Measurements from ENCODE around the gene NELL1.
"Not testable (repeated sequence)": the region's sequence is repeated elsewhere in the genome, so short reads cannot be mapped to it uniquely, and the experiment has no call there.

Gene NELL1

DNA sequence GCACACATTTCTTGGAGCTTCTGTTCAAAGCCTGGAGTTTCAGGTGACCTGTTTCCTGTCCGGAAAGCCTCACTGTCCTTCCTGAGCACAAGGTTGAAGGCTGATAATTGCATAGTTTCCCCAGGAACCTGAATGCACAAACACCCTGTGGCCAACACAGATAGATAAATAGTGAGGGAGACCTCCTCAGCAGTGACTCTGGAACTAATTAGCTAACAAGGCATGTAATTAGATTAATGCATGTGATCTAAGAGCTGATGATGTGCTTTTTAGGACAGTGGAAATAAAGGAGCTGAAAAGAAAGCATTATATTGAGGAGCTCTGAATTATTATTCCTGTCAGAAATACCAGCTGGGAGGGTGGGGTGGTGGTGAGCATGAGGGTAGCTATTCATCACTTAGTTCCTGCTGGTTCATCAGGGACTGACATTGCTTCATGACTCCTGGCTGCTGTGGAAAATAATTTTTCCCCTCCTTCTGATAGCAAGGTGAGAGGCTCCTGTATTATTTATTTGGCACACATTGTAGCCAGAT is 101.1 kb downstream of the NELL1 start:
- DNase-seq (ENCODE audit: low read depth) = no peak

DNA sequence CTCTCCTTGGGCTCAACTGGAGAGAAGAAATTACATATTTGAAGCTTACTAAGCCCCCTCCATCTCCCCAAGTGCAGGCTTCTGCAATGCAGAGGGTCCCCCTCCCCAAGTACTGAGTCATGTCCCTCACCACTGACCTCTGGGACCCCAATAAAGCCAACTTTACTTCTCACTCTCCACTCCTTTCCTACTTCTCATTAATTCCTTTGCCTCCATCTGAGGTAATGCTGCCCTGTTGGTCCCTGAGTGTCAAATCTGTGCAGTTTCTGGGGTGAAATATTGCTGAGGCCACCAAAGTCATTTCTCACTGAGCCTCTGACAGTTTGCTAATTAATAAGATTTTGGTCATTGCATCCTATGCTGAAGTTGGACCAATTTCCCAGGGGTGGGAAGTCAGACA is 101.6 kb downstream of the NELL1 start:
- no peak for DNase-seq (ENCODE audit: low read depth)

DNA sequence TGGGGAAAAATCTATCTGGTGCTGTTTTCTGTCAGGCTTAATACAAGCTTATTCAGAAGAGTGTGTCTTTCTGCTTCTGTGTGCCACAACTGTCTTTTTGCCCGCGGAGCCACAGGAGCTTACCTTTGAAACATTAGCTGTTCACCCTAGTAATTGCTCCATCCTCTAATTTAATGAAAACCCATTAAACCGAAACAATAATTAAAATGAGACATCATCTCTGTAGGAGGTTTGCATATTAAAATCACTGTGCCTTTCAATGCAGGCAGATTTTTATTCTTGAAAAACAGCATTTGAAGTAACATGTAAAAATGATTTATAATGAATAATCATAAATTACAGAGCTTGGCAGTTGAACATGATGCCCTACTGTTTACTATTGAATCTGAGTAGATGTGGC is 102.3 kb downstream of the NELL1 start:
- no peak for DNase-seq (ENCODE audit: low read depth)

DNA sequence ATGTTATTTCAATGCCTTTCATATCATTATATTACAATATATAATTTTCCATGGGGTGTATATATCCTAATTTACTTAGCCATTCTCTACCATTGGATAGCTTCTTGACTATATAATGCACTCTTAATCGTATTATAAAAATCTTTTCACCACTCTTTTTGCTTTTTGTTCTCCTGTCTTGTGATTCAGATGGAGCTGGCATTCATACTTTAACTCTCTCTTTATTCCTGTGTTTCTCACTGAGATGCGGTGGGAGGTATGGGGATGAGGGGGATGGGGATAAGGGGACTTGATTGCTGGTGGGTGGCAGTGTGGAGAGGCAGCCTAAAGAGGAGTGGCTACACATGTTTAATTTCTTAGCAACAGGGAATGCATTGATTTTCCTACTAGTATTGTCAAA is 105.9 kb downstream of the NELL1 start:
- DNase-seq (ENCODE audit: low read depth) = no peak

DNA sequence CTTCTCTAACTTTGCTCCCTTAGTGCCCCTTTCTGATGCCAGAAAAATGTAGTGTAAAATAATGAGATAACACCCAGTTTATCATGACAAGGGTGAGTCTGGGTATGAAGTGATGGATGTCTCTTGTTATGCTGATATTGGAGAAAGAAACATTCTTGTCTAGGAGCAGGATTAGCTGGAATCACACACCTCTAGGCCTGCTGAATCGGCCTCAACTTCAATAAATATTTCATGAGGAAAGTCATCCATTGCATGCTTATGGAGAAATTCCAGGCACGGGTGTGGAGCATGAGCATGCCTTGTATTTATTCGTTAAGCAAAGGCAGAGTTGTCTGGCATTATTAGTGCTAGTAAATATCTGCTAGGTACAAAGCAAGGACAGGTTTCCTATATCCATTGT is 113.4 kb downstream of the NELL1 start:
- DNase-seq (ENCODE audit: low read depth) = no peak

DNA sequence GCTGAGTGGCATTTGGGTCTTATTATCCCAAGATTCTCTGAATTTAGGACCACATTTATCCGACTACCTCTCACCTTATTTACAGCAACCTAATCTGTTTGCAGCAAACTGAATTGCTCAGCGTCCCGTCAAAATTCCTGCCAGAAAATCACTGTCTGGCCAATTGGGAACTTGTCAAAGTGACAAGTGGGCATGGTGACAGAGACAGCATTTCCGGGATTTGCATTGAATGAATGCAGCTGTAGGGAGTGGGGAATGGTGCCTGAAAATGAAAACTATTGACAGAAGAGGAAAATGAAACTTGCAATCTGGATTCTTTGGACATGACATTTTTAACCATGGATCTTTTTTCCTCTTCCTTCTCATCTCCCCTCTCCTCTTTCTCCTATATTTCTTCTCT is 113.8 kb downstream of the NELL1 start:
- DNase-seq (ENCODE audit: low read depth) = no peak

DNA sequence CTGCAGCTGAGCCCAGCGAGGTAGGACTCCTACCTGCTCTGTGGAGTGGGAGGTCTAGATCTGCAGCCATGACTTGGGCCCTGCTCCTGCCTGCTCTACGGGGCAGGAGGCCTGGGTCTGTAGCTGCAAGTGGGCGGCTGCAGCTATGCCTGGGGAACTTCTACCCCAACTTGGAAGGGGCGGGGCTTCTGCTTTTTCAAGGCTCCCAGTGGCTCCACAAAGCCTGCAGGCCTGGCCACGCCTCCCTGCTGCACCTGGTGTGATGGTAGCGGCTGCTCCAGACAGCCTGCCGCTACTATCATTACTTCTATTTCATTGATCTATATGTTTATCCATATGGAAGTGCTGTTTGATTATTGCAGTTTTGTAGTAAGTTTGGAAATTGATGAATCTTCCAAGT is 121.2 kb downstream of the NELL1 start:
- no peak for DNase-seq (ENCODE audit: low read depth)

DNA sequence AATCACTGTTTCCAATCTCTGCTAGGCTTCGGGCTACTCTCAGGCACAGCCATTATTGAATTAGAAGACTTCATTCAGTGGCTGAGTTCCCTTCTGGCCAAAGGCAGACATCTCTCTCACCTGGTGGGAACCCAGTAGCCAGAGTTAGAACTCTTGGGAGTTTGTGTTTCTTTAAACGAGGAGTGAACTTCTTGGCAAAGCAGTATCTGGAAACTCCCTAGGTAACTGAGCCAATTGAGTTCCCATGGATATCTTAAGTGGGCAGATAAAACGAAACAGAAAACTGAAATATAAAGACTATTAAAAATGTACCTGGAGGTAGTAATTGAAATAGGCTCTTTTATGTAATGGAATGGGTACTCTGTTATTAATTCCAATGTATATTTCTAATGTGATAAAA is 125.6 kb downstream of the NELL1 start:
- DNase-seq (ENCODE audit: low read depth) = no peak

DNA sequence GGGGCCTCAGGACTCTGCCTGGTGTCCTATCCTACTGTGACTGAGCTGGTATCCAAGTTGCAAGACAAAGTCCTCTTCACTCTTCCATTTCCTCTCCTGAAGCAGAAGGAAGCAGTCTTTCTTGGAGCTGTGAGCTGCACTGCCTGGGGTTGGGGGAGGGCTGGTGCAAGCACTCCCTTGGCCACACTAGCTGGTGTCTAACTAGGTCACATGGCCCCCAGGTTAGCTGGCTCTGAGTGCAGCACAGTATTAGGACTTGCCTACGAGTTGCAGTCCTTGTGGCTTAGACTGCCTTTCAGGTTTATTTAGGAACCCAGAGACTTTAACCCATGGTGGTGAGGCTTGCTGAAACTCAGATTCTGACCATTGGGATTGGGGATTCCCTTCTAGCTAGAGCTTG is 138.9 kb downstream of the NELL1 start:
- DNase-seq (ENCODE audit: low read depth) = no peak

DNA sequence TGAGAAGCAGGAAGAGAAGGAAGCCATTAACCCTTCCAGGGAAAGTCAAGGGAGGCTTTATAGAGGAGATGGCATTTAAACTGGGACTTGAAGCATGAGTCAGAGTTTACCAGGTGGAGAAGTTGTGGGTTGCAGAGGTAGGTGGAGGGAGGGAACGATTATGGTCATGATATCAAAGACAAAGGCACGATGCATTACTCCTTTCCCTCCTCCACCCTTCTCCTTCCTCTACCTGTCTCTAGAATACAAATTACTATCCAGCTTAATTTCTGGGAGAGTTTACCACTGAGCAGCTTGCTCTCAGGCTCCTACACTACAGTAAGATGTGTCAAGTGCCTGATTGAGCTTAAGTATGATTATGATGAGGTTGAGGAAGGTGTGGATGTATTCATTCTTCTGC is 151.7 kb downstream of the NELL1 start:
- DNase-seq (ENCODE audit: low read depth) = no peak

DNA sequence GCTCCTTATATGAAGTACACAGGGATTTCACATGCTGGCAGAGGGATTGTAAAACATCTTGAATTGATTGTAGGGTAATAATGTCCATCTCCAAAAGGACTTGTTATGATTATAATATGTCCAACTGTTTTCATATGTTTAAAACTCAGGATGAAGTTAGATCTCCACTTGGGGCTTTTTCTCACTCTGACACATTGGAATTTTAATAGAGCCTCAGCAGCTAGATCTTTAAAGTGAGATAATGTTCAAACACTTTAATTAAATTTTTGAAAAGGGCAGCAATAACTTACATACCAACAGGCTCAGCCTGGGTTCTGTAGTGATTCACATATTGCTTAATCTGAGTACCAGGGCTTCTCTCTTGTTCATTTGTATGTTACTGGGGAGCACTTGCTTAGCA is 152.1 kb downstream of the NELL1 start:
- no peak for DNase-seq (ENCODE audit: low read depth)

DNA sequence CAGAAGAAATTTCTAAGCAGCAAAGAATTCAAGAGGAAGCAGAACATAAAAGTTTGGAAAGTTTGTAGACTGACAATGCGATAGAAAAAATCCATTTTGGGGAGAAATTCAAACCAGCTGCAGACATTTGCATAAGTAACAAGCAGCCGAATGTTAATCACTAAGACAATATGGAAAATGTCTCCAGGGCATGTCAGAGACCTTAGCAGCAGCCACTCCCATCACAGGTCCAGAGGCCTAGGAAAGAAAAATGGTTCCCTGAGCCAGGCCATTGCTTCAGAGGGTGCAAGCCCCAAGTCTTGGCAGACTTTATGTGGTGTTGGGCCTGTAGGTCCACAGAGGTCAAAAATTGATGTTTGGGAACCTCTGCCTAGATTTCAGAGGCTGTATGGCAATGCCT is 155.4 kb downstream of the NELL1 start:
- no peak for DNase-seq (ENCODE audit: low read depth)

DNA sequence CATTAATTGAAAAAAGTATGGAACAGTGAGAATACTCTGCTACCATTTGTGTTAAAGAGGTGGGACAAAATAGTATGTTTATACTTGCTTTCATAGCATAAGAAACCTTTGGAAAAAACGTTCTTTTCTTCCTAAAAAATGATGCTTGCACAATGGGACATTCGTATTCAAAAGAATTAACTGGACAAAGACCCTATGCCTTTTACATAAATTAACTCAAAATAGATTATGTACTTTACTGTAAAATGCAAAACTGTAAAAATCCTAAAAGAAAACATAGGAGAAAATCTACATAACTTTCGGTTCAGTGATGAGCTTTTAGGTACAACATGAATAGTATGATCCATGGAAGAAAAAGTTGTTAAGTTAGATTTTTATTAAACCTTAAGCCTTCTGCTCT is 166.2 kb downstream of the NELL1 start:
- DNase-seq (ENCODE audit: low read depth) = no peak

DNA sequence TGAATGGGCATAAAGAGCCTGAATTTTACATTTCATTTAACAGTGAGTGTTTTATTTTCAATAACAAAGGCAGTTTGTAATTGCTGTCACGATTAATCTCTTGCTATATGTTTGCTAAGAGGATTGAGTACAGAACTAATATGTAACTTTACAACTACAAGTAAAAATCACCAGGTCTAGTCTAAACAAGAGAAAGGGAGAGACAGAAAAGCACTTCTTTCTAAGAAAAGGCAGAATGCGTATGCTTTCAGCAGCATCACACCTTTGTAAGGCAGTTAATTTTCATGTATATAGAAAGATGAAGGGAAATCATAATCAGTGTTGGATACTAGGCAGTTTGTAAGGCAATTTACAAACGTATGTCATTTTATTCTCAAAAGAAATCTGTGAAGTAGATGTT is 169.8 kb downstream of the NELL1 start:
- DNase-seq (ENCODE audit: low read depth) = no peak

DNA sequence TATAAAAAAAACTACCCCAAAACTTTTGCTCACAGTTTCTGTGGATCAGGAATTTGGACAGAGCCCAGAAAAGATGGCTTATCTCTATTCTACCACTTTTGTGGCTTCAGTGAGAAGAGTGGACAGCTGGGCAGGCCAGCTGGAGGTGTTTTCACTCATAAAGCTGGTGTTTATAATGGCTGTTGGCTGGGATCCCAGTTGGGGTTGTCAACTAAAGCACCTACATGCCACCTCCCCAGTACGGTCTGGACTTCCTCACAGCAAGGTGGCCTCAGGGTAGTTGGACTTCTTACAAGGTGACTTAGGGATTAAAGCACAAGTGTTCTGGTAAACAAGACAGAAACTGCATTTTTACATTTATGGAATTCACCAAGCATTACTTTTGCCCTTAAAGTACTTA is 171.0 kb downstream of the NELL1 start:
- no peak for DNase-seq (ENCODE audit: low read depth)

DNA sequence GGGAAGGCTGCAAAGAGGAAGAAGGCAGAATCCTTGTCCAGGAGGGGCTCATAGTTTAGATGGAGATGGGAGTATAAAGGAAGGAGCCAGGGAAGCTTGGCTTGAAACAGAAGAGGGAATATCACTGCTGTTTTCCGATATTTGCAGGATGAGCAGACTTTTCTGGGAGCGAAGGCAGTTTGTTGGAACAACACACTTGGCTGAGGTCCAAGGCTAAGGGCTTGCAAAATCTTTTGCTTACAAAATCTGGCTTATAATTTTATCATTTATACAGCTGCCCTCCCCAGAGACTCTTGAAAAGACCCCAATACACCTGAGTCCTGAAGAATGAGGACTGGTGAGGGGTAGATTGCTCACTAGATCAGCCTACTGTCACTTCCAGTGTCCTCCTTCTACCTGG is 174.8 kb downstream of the NELL1 start:
- no peak for DNase-seq (ENCODE audit: low read depth)

DNA sequence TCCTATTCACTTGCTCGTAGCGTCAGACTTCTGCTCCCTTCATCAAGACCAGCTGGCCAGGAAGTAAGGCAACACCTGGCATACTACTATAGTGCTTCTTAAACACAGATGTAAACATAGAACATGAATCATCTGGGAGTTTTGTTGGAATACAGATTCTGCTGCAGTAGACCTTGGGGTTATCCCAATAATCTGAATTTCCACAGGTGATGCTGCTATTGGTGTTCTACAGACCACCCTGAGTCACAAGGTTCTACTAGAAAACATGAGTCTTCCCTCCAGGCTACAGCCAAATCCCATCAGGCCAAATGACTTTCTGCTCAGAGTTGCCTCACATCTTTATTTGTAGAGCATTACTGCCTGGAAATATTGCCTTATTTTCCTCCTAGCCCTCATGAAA is 175.2 kb downstream of the NELL1 start:
- DNase-seq (ENCODE audit: low read depth) = no peak

DNA sequence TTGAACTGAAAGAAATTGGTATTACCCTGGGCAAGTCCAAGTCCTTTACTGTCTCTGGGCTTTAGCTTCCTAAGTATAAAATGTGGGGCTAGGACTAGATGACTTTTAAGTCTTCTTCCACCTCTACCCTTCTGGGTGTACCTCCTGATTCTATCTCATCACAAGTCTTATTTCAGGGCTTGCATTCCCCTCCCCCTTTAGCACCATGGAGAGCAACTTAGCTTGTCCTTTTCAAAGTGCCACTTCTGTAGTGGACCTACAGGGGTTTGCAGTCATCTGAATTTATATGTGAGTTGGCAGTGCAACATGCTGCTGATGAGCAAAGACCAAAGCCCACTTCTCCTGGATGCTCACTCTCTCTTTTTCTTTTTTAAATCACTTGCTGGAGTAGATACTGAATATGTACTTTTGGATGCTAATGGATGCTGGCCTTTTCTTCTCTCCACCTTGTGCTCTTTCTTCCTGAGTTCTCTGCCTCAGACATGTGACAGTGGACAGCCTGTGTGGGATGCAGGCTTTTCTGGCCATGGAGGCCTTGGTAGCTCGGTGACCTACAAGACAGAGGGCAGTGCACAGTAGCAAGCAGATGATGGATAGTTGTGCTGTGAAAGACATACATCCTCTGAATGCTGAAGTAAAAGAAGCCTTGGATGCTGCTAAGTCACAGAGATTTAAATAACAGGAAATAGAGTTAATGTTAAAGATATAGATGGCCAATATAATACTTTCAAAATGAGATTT is 185.0 kb downstream of the NELL1 start:
- no peak for DNase-seq (ENCODE audit: low read depth)

DNA sequence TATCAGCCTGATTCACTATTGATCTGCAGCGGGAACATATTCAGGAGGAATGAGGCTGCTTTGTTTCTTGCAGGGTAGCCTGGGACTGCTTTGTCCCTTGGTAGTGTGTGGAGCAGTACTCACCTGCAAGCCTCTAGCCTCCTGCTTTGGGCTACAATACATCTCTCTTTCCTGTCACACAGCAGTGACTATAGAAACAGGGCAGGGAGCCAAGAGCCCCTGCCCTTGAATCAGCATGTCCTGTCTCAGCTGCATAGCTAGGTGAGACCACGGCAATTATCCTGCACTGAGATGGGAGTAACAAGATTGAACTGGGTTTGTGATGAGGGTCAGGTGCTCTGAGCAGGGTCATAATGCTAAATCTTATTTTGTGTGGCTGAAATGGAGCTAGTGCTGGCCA is 191.9 kb downstream of the NELL1 start:
- DNase-seq (ENCODE audit: low read depth) = no peak

DNA sequence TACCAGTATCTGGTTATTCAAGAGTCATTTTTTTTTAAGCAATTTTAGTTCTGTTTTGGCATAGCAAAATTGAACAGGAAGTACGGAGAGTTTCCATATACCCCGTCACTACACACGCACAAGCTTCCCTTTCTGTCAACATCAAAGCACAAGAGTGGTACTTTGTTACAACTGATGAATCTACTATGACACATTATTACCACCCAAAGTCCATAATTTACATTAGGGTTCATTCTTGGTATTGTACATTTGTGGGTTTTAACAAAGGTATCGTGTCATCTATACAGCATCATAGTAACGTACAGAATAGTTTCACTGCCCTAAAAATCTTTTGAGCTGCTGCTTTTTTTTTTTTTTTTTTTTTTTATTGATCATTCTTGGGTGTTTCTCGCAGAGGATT is 192.9 kb downstream of the NELL1 start:
- not testable (repeated sequence) for DNase-seq (ENCODE audit: low read depth)

DNA sequence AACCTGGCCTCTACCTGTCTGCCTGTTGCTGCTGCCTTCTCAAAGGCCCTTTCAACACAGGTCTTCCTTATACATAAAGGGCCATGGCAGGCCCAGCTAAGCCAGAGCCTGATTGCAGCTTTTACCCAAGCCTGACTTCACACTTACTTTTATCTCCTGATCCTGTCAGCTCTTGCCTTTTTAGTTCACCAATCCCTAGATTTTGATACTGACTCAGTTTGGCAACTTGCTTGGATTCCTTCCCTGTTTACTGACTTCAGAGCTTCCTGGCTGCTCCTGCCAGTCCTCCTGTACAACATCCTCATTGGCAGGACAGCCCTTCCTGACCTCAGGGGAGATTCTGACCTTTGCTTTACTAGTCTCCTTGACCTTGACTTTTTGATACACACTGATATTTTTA is 195.2 kb downstream of the NELL1 start:
- DNase-seq (ENCODE audit: low read depth) = no peak

DNA sequence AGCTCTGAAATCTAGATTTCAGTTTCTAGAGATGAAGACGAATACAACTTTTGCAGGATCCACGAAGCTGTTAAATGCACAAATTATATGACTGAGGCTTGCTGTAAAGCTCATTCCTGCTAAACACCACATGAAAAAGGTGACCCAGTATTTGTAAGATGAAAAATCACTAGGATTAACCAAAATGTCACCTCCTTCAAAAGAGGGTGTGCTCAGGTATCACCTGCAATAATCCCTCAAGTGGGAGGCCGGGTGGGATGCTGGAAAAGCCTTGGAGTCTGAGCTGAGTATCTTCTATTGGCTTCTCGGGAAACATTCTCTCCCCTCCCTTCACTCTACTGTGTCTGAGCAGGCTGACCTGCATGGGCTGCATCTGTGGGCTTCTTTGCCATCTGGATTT is 195.8 kb downstream of the NELL1 start:
- no peak for DNase-seq (ENCODE audit: low read depth)

DNA sequence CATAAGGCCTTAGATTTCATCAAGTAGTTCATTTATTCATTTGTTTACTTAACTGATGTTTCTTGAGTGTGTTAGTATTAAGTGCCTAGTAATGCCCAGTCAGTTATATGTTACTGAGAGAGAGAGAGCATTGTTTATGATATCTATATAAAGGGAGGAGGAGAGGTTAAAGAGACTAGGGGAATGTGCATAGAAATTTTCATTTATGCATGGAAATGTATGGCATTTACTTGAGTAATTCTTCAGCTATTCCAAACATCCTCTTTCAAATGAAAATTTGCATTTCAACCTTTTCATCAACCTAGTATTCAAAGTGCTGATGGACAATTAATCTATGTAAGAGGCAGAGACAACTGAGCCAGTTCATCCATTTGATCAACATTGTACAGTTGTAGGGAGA is 199.7 kb downstream of the NELL1 start:
- no peak for DNase-seq (ENCODE audit: low read depth)

DNA sequence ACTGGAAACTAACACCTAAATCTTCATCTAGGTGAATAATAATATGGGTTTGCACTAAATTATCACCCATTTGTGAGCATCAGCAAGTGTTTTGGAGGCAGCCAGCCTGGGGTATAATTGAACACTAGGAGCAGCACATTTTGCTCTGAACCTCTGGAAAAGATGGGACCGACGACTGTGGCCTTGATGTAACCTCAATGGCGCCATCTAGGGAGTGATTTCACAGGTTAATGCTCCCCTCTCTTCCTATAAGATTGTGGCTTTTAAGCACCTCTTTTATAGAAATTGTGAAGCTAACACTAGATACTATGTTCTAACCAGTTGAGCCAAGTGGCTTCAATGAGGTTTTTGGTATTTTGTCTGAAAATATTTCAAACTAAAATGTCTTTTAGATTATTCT is 203.7 kb downstream of the NELL1 start:
- no peak for DNase-seq (ENCODE audit: low read depth)

DNA sequence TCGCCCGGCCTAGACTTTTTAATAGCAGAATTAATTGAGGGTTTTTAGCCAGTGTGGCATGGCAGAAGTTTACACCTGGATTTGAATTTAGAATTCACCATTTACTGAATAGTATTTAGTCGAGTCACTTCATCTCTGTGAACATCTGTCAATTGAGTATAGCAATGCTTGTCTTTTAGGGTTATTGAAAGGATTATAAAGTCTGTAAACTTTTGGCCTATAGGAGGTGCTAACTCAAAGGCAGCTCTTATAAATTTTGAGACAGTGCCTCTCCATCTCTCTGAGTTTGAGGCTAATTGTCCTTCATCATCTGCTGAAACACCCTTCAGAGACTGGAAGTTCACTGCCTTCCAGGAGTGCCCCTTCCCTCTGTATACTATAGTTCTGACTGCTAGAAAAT is 205.0 kb downstream of the NELL1 start:
- no peak for DNase-seq (ENCODE audit: low read depth)
